ENCODE results near the gene UGT2A3. TPM values are rescaled to one million over a fixed set of nuclear protein-coding genes. Genes with fewer than 3 reads are reported as not detected.

UGT2A3 gene
- total RNA-seq, 1 experiment from 2014 or later, result 2.5 TPM

- BruUV-seq (replicated peaks), result no TSS peak
- H3K9me3 Mint-ChIP-seq (ENCODE audit: unreplicated experiment), result peaks cover 22% of the 10 kb centered on the region
- Histone ChIP-seq H3K4me3 (ENCODE audit: low read depth, low read length) (no peak overlapping the region), H3K9me3 (no peaks in the 10 kb centered on the region; the same call in 1 of the 2 replicates), H3K36me3 (ENCODE audit: control insufficient read depth, insufficient read depth, low read length) (no peaks in the 10 kb centered on the region), H3K27me3 (replicated peaks; ENCODE audit: control insufficient read depth, insufficient read depth, low read length) (no peaks in the 10 kb centered on the region), H3K4me1 (no peaks in the 10 kb centered on the region)
- H3K36me3 Mint-ChIP-seq (ENCODE audit: insufficient read depth, unreplicated experiment), result no peaks in the 10 kb centered on the region
- H3K4me3 Mint-ChIP-seq (ENCODE audit: unreplicated experiment), result no peak overlapping the region
- intact Hi-C loops (cut with micrococcal nuclease; ENCODE audit: unreplicated experiment), result no loop called here
- POLR2A ChIA-PET, result no interaction called here
- DNase-seq, result no peak
- TF ChIP-seq CTCF (IDR thresholded peaks at IDR 0.05; ENCODE audit: insufficient read depth in 1 of 2, low read depth in 1 of 2, low read length in 1 of 2, severe bottlenecking in 1 of 2, unreplicated experiment in 1 of 2), result no peak
- no peaks in the 10 kb centered on the region for H3K4me1 Mint-ChIP-seq (ENCODE audit: low read depth, unreplicated experiment)
- no peak overlapping the region for H3K27ac Mint-ChIP-seq (ENCODE audit: unreplicated experiment)
- CTCF ChIA-PET, result no interaction called here
- no peaks in the 10 kb centered on the region for H3K27me3 Mint-ChIP-seq (ENCODE audit: insufficient read depth, unreplicated experiment)
These were observed 67.7 kb downstream of the UGT2A3 start for GRCh38 chr4:68883870-68884269.

Other genes starting within 250 kb of the UGT2A3 start
- gene UGT2B10, start 135.8 kb downstream of the UGT2A3 start, total RNA-seq (2022), result 0.25 and 0.37 TPM in 2 replicates
- gene UGT2B7, start 144.7 kb upstream of the UGT2A3 start, total RNA-seq (2022), result 1.7 and 3.0 TPM in 2 replicates